Neural cell (in vitro differentiated cells): ENCODE results near the gene TCEA3. TPM values are rescaled to one million over a fixed set of nuclear protein-coding genes. Genes with fewer than 3 reads are reported as not detected.

Experiments used
- H2AFZ ChIP-seq: fragments of 200-600, 300-800 bp; sonication (generic), shearing (Covaris generic); 2 replicates; pipeline ENCODE4 v1.6.0; 2014; ENCODE audit warnings: low read depth, mild to moderate bottlenecking, antibody characterized with exemption, low read length, moderate library complexity
- H3F3A ChIP-seq: fragments of 200-600 bp; shearing (Covaris generic); 2 replicates; pipeline ENCODE4 v1.6.1; 2016; ENCODE audit warnings: mild to moderate bottlenecking, moderate library complexity, mixed read lengths, antibody characterized with exemption, low read length; ENCODE audit not compliant: insufficient read depth, poor library complexity, severe bottlenecking
- H3K27ac ChIP-seq: fragments of 200-600, 300-800 bp; sonication (generic), shearing (Covaris generic); 2 replicates; pipeline ENCODE4 v1.5.1; 2014; ENCODE audit warnings: mild to moderate bottlenecking, low read length, moderate library complexity
- H3K27me3 ChIP-seq: fragments of 300-800, 200-600 bp; sonication (generic), shearing (Covaris generic); 2 replicates; pipeline ENCODE4 v1.6.0; 2014; ENCODE audit warnings: mild to moderate bottlenecking, low read depth, low read length, moderate library complexity; ENCODE audit not compliant: insufficient read depth
- H3K36me3 ChIP-seq: fragments of 300-800, 200-600 bp; sonication (generic), shearing (Covaris generic); 2 replicates; pipeline ENCODE4 v1.5.1; 2014; ENCODE audit warnings: mild to moderate bottlenecking, antibody characterized with exemption, low read length, moderate library complexity; ENCODE audit not compliant: insufficient read depth
- H3K4me2 ChIP-seq: fragments of 300-800, 200-600 bp; sonication (generic), shearing (Covaris generic); 2 replicates; pipeline ENCODE4 v1.6.0; 2014; ENCODE audit warnings: mild to moderate bottlenecking, low read length
- H3K4me3 ChIP-seq: fragments of 300-800, 200-600 bp; sonication (generic), shearing (Covaris generic); 2 replicates; pipeline ENCODE4 v1.5.1; 2014; ENCODE audit warnings: mild to moderate bottlenecking, low read length, moderate library complexity
- H3K79me2 ChIP-seq: fragments of 200-600 bp; shearing (Covaris generic); replicated peaks from 2 replicates; pipeline ENCODE4 v1.6.0; 2014; ENCODE audit warnings: mild to moderate bottlenecking, low read length, moderate library complexity; ENCODE audit not compliant: insufficient read depth
- H3K9ac ChIP-seq: fragments of 300-800, 200-600 bp; sonication (generic), shearing (Covaris generic); 2 replicates; pipeline ENCODE4 v1.6.1; 2016; ENCODE audit warnings: mild to moderate bottlenecking, low read length, mixed read lengths
- H3K9me2 ChIP-seq: fragments of 200-600 bp; shearing (Covaris generic); 2 replicates; pipeline ENCODE4 v1.6.1; 2016; ENCODE audit warnings: mild to moderate bottlenecking, low read length, mixed read lengths; ENCODE audit not compliant: insufficient read depth
- H3K9me3 ChIP-seq: fragments of 200-600, 300-800 bp; sonication (generic), shearing (Covaris generic); 2 replicates; pipeline ENCODE4 v1.6.1; 2016; ENCODE audit warnings: mild to moderate bottlenecking, mixed run types, low read length, moderate library complexity, mixed read lengths
- H4K20me1 ChIP-seq: fragments of 200-600 bp; shearing (Covaris generic); 2 replicates; pipeline ENCODE4 v1.6.1; 2016; ENCODE audit warnings: mild to moderate bottlenecking, mixed run types; ENCODE audit not compliant: insufficient read depth
- EP300 ChIP-seq: fragments of 450-650 bp; conservative IDR thresholded peaks from 2 replicates; pipeline ENCODE4 v1.6.1; 2014; ENCODE audit warnings: antibody characterized with exemption, mild to moderate bottlenecking, moderate library complexity; ENCODE audit not compliant: poor library complexity, severe bottlenecking
- EZH2 ChIP-seq: fragments of 200-600, 300-800 bp; shearing (Covaris generic), sonication (generic); IDR thresholded peaks from 2 replicates; pipeline ENCODE4 v1.6.1; 2014; ENCODE audit warnings: antibody characterized with exemption, low read length, borderline replicate concordance, mild to moderate bottlenecking; ENCODE audit not compliant: insufficient read depth, poor library complexity, severe bottlenecking
- MXI1 ChIP-seq: fragments of 450-650 bp; conservative IDR thresholded peaks from 2 replicates; pipeline ENCODE4 v1.6.1; 2014; ENCODE audit warnings: antibody characterized with exemption, mild to moderate bottlenecking; ENCODE audit not compliant: poor library complexity, severe bottlenecking
- POLR2AphosphoS5 ChIP-seq: IDR thresholded peaks from 2 replicates; pipeline ENCODE4 v1.6.1; 2012
- RAD21 ChIP-seq: fragments of 450-650 bp; conservative IDR thresholded peaks from 2 replicates; pipeline ENCODE4 v1.6.1; 2014; ENCODE audit warnings: antibody characterized with exemption, mild to moderate bottlenecking, moderate library complexity
- REST ChIP-seq: IDR thresholded peaks from 2 replicates; pipeline ENCODE4 v1.6.1; 2012; ENCODE audit warnings: borderline replicate concordance
- SMC3 ChIP-seq: fragments of 450-650 bp; conservative IDR thresholded peaks from 2 replicates; pipeline ENCODE4 v1.6.1; 2014; ENCODE audit warnings: antibody characterized with exemption, mild to moderate bottlenecking, moderate library complexity; ENCODE audit not compliant: poor library complexity
- TAF1 ChIP-seq: IDR thresholded peaks from 2 replicates; pipeline ENCODE4 v1.6.1; 2012; ENCODE audit warnings: low read depth
- polyA plus RNA-seq: library from polyadenylated mRNA; depleted of rRNA; stranded (reverse); fragments of >200 nt; gene quantifications from 2 replicates; pipeline ENCODE4 v1.2.3, GENCODE V29; 2014
- TF ChIP-seq, protein P1 (sequence below): fragments of 450-650 bp; IDR thresholded peaks from 2 replicates; pipeline ENCODE4 v1.5.1; 2014; ENCODE audit warnings: antibody characterized with exemption, mild to moderate bottlenecking, moderate library complexity; ENCODE audit not compliant: poor library complexity, severe bottlenecking

Gene TCEA3
- polyA plus RNA-seq, 1 donor from 2014 or later: not detected

- Histone ChIP-seq H3K9me3 (no peaks in the 10 kb centered on the region), H3K9me2 (no peaks in the 10 kb centered on the region), H3K36me3 (peaks cover 6% of the 10 kb centered on the region), H3K4me2 (no peak overlapping the region), H2AFZ (no peak overlapping the region), H3K27ac (no peak overlapping the region), H3K27me3 (peaks cover 23% of the 10 kb centered on the region), H3K79me2 (no peaks in the 10 kb centered on the region), H3K4me3 (no peak overlapping the region), H3F3A (no peaks in the 10 kb centered on the region), H4K20me1 (no peaks in the 10 kb centered on the region), H3K9ac (no peak overlapping the region)
- no peak for TF ChIP-seq EZH2
- TF ChIP-seq REST: no peak
- no peak for TF ChIP-seq SMC3
- no peak for TF ChIP-seq TAF1
- TF ChIP-seq, protein P1, sequence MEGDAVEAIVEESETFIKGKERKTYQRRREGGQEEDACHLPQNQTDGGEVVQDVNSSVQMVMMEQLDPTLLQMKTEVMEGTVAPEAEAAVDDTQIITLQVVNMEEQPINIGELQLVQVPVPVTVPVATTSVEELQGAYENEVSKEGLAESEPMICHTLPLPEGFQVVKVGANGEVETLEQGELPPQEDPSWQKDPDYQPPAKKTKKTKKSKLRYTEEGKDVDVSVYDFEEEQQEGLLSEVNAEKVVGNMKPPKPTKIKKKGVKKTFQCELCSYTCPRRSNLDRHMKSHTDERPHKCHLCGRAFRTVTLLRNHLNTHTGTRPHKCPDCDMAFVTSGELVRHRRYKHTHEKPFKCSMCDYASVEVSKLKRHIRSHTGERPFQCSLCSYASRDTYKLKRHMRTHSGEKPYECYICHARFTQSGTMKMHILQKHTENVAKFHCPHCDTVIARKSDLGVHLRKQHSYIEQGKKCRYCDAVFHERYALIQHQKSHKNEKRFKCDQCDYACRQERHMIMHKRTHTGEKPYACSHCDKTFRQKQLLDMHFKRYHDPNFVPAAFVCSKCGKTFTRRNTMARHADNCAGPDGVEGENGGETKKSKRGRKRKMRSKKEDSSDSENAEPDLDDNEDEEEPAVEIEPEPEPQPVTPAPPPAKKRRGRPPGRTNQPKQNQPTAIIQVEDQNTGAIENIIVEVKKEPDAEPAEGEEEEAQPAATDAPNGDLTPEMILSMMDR: no peak
- TF ChIP-seq POLR2AphosphoS5: no peak
- no peak for TF ChIP-seq RAD21
- no peak for TF ChIP-seq MXI1
- TF ChIP-seq EP300: no peak
Measured at GRCh38 chr1:23428136-23428905, 3.8 kb upstream of the TCEA3 start.

- H3K27me3 ChIP-seq: peaks cover 30% of the 10 kb centered on the region
- H3K27ac ChIP-seq: no peak overlapping the region
- H4K20me1 ChIP-seq: no peaks in the 10 kb centered on the region
- no peak overlapping the region for H3K4me3 ChIP-seq
- no peaks in the 10 kb centered on the region for H3K79me2 ChIP-seq
- H3K9me3 ChIP-seq: no peaks in the 10 kb centered on the region
- no peak overlapping the region for H2AFZ ChIP-seq
- TF ChIP-seq EP300: no peak
- TF ChIP-seq SMC3: no peak
- TF ChIP-seq TAF1: no peak
- no peak for TF ChIP-seq RAD21
- no peak overlapping the region for H3K9ac ChIP-seq
- H3K4me2 ChIP-seq: no peak overlapping the region
- H3K9me2 ChIP-seq: no peaks in the 10 kb centered on the region
- H3F3A ChIP-seq: no peaks in the 10 kb centered on the region
- H3K36me3 ChIP-seq: peaks cover 2% of the 10 kb centered on the region
Measured at GRCh38 chr1:23427550-23427949, 3.0 kb upstream of the TCEA3 start.
